Measurements from ENCODE around the gene THSD7A. TPM values are rescaled to one million over a fixed set of nuclear protein-coding genes. Genes with fewer than 3 reads are reported as not detected.

The THSD7A gene
- total RNA-seq, 4 donors from 2014 or later: 16.2 to 36.4 (median 21.5) TPM

GRCh38 chr7:11698384-11698871, 133.6 kb downstream of the THSD7A start:
- Histone ChIP-seq H3K4me3 (no peak overlapping the region), H3K27me3 (no peaks in the 10 kb centered on the region), H3K9me3 (no peaks in the 10 kb centered on the region), H3K4me1 (no peaks in the 10 kb centered on the region), H3K36me3 (no peaks in the 10 kb centered on the region), H3K27ac (no peak overlapping the region)
- TF ChIP-seq CTCF (IDR thresholded peaks at IDR 0.05) (no peak), POLR2A (IDR thresholded peaks at IDR 0.05) (no peak)
- intact Hi-C loops (cut with DNase I; ENCODE audit: low total_unique reads): no loop called here
- DNase-seq: no peak

GRCh38 chr7:11690395-11690794, 141.6 kb downstream of the THSD7A start:
- TF ChIP-seq POLR2A (IDR thresholded peaks at IDR 0.05) (no peak), CTCF (IDR thresholded peaks at IDR 0.05) (no peak)

GRCh38 chr7:11689096-11689495, 142.9 kb downstream of the THSD7A start:
- H3K9me3 ChIP-seq: peaks cover 2 to 4% of the 10 kb centered on the region in 2 donors
- intact Hi-C loops (cut with DNase I; ENCODE audit: low total_unique reads): no loop called here
- H3K27ac ChIP-seq: no peak overlapping the region
- DNase-seq: no peak
- TF ChIP-seq CTCF (IDR thresholded peaks at IDR 0.05) (no peak), POLR2A (IDR thresholded peaks at IDR 0.05) (no peak)
- H3K27me3 ChIP-seq: no peaks in the 10 kb centered on the region
- no peak overlapping the region for H3K4me3 ChIP-seq
- no peaks in the 10 kb centered on the region for H3K36me3 ChIP-seq
- no peaks in the 10 kb centered on the region for H3K4me1 ChIP-seq

More at GRCh38 chr7:11690395-11690794, 141.6 kb downstream of the THSD7A start:
- H3K9me3 ChIP-seq: no peaks in the 10 kb centered on the region
- H3K36me3 ChIP-seq: no peaks in the 10 kb centered on the region
- intact Hi-C loops (cut with DNase I; ENCODE audit: low total_unique reads): no loop called here
- H3K27me3 ChIP-seq: no peaks in the 10 kb centered on the region
- H3K27ac ChIP-seq: no peak overlapping the region
- no peak overlapping the region for H3K4me3 ChIP-seq
- no peak for DNase-seq
- H3K4me1 ChIP-seq: no peaks in the 10 kb centered on the region

GRCh38 chr7:11681461-11681860, 150.5 kb downstream of the THSD7A start:
- Histone ChIP-seq H3K27me3 (no peaks in the 10 kb centered on the region), H3K27ac (no peak overlapping the region), H3K36me3 (no peaks in the 10 kb centered on the region), H3K4me1 (no peaks in the 10 kb centered on the region), H3K4me3 (no peak overlapping the region), H3K9me3 (peaks cover 2 to 7% of the 10 kb centered on the region in 2 donors)
- intact Hi-C loops (cut with DNase I; ENCODE audit: low total_unique reads): no loop called here
- TF ChIP-seq POLR2A (IDR thresholded peaks at IDR 0.05) (no peak), CTCF (IDR thresholded peaks at IDR 0.05) (no peak)
- no peak for DNase-seq

- intact Hi-C loops (cut with DNase I; ENCODE audit: low total_unique reads): no loop called here
- H3K9me3 ChIP-seq: no peaks in the 10 kb centered on the region
- no peaks in the 10 kb centered on the region for H3K27me3 ChIP-seq
- no peaks in the 10 kb centered on the region for H3K36me3 ChIP-seq
- no peak overlapping the region for H3K27ac ChIP-seq
- H3K4me3 ChIP-seq: no peak overlapping the region
- H3K4me1 ChIP-seq: no peaks in the 10 kb centered on the region
- no peak for TF ChIP-seq POLR2A (IDR thresholded peaks at IDR 0.05)
- TF ChIP-seq CTCF (IDR thresholded peaks at IDR 0.05): no peak
- DNase-seq: no peak
Measured at GRCh38 chr7:11675163-11675562, 156.8 kb downstream of the THSD7A start.
